HepG2 (cell line): Measurements from ENCODE around the gene CLRN2. TPM values are rescaled to one million over a fixed set of nuclear protein-coding genes. Genes with fewer than 3 reads are reported as not detected.

Source experiments
- KLF12 ChIP-seq: sonication (generic); formaldehyde crosslinking; IDR thresholded peaks from 2 replicates; pipeline ENCODE4 v1.4.0; 2020; ENCODE audit warnings: missing genetic modification reagents, borderline replicate concordance
- SP2 ChIP-seq: sonication (generic); formaldehyde crosslinking; IDR thresholded peaks from 2 replicates; pipeline ENCODE4 v1.5.1; 2020; ENCODE audit warnings: mild to moderate bottlenecking, missing genetic modification reagents
- STAG1 ChIP-seq: sonication (generic); formaldehyde crosslinking; IDR thresholded peaks from 2 replicates; pipeline ENCODE4 v1.4.0; 2020; ENCODE audit warnings: missing genetic modification reagents
- TBP ChIP-seq: sonication (generic); formaldehyde crosslinking; IDR thresholded peaks from 2 replicates; pipeline ENCODE4 v1.5.0; 2020; ENCODE audit warnings: missing genetic modification reagents
- THAP11 ChIP-seq: IDR thresholded peaks from 2 replicates; pipeline ENCODE4 v1.6.1; 2016; ENCODE audit warnings: missing biosample characterization, missing genetic modification reagents
- ZFP1 ChIP-seq: IDR thresholded peaks from 2 replicates; pipeline ENCODE4 v1.6.1; 2016
- ZNF230 ChIP-seq: sonication (generic); formaldehyde crosslinking; IDR thresholded peaks from 2 replicates; pipeline ENCODE4 v1.4.0; 2020; ENCODE audit warnings: mild to moderate bottlenecking, missing genetic modification reagents
- ZNF441 ChIP-seq: sonication (generic); formaldehyde crosslinking; IDR thresholded peaks from 2 replicates; pipeline ENCODE4 v1.7.0; 2021; ENCODE audit warnings: missing genetic modification reagents, borderline replicate concordance
- ZNF841 ChIP-seq: sonication (generic); formaldehyde crosslinking; IDR thresholded peaks from 2 replicates; pipeline ENCODE4 v1.8.1; 2023; ENCODE audit warnings: missing genetic modification reagents, borderline replicate concordance
- polyA plus RNA-seq, 8 experiments: library from polyadenylated mRNA; depleted of rRNA in 3 of 8; stranded (reverse) in 7 of 8; unstranded in 1 of 8; fragments of >200 nt; fragmentation: Illumina TruSeq in 4 of 8; extraction: Trizol in 4 of 8; gene quantifications; 2 replicates each; pipeline versions ENCODE4 v1.2.1 to v1.2.3, GENCODE V29; 2011 to 2016; ENCODE audit warnings: low read depth in 4 of 8, missing spikeins in 1 of 8, mixed read lengths in 1 of 8; ENCODE audit not compliant: insufficient read depth in 1 of 8
- total RNA-seq, 5 experiments: library from RNA; depleted of rRNA; stranded (reverse); fragments of >200 nt; fragmentation: Illumina TruSeq; extraction: Trizol; gene quantifications; 2 replicates each; pipeline ENCODE4 v1.2.3, GENCODE V29; 2016; ENCODE audit warnings: low read depth in 1 of 5
- TF ChIP-seq, protein P1 (sequence below): sonication (generic); formaldehyde crosslinking; IDR thresholded peaks from 2 replicates; pipeline ENCODE4 v1.4.0; 2020; ENCODE audit warnings: missing genetic modification reagents, borderline replicate concordance
- TF ChIP-seq, protein P2 (sequence below): sonication (generic); formaldehyde crosslinking; IDR thresholded peaks from 2 replicates; pipeline ENCODE4 v1.4.0; 2020; ENCODE audit warnings: missing genetic modification reagents
- TF ChIP-seq, protein P3 (sequence below): sonication (generic); formaldehyde crosslinking; conservative IDR thresholded peaks from 2 replicates; pipeline ENCODE4 v1.4.0; 2020; ENCODE audit warnings: mild to moderate bottlenecking, missing genetic modification reagents, moderate library complexity
- TF ChIP-seq, protein P4 (sequence below): IDR thresholded peaks from 2 replicates; pipeline ENCODE4 v1.6.1; 2016; ENCODE audit warnings: mild to moderate bottlenecking
- TF ChIP-seq, protein P5 (sequence below): sonication (generic); formaldehyde crosslinking; IDR thresholded peaks from 2 replicates; pipeline ENCODE4 v1.5.1; 2020; ENCODE audit warnings: missing genetic modification reagents, mild to moderate bottlenecking, borderline replicate concordance
- TF ChIP-seq, protein P6 (sequence below): sonication (generic); formaldehyde crosslinking; IDR thresholded peaks from 2 replicates; pipeline ENCODE4 v1.8.0; 2022; ENCODE audit warnings: mild to moderate bottlenecking, missing genetic modification reagents, borderline replicate concordance

CLRN2 gene
- total and polyA plus RNA-seq, 2 of the 13 experiments (the other 11 are each of a cell fraction or from before 2014, with no cell fraction given) = not detected

DNA sequence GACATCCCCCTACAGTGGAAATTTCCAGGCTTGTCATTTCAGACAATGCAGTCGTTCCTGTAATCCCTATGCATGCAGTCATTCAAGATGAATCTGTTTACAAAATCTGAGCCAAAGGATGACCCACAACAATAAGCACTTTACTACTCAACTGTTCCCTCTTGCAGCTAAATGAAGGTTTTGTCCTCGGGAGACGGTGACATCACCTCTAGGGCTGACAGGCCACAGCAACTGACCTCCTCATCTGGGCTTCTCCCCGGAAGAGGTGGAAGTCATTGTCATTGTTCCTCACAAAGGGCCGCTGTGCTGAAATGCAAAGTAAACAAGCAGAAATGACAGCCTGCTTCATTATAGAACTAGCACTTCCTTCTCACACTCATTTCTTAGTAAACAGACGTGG lies 29.2 kb downstream of the CLRN2 start (continued):
- TF ChIP-seq, protein P1, sequence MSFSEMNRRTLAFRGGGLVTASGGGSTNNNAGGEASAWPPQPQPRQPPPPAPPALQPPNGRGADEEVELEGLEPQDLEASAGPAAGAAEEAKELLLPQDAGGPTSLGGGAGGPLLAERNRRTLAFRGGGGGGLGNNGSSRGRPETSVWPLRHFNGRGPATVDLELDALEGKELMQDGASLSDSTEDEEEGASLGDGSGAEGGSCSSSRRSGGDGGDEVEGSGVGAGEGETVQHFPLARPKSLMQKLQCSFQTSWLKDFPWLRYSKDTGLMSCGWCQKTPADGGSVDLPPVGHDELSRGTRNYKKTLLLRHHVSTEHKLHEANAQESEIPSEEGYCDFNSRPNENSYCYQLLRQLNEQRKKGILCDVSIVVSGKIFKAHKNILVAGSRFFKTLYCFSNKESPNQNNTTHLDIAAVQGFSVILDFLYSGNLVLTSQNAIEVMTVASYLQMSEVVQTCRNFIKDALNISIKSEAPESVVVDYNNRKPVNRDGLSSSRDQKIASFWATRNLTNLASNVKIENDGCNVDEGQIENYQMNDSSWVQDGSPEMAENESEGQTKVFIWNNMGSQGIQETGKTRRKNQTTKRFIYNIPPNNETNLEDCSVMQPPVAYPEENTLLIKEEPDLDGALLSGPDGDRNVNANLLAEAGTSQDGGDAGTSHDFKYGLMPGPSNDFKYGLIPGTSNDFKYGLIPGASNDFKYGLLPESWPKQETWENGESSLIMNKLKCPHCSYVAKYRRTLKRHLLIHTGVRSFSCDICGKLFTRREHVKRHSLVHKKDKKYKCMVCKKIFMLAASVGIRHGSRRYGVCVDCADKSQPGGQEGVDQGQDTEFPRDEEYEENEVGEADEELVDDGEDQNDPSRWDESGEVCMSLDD = no peak
- TF ChIP-seq ZNF230 (CRISPR knock-in tag) (no peak), KLF12 (CRISPR knock-in tag) (no peak), TBP (CRISPR knock-in tag) (no peak), SP2 (CRISPR knock-in tag) (no peak), STAG1 (CRISPR knock-in tag) (peak; percentile 10; the same call in 1 of the 2 replicates), THAP11 (CRISPR knock-in tag) (peak; percentile 71), ZNF841 (no peak), ZFP1 (CRISPR knock-in tag) (0 out of 2 replicates have a peak, but pooled peaks have one; percentile 58), ZNF441 (CRISPR knock-in tag) (no peak)
- TF ChIP-seq, protein P2, sequence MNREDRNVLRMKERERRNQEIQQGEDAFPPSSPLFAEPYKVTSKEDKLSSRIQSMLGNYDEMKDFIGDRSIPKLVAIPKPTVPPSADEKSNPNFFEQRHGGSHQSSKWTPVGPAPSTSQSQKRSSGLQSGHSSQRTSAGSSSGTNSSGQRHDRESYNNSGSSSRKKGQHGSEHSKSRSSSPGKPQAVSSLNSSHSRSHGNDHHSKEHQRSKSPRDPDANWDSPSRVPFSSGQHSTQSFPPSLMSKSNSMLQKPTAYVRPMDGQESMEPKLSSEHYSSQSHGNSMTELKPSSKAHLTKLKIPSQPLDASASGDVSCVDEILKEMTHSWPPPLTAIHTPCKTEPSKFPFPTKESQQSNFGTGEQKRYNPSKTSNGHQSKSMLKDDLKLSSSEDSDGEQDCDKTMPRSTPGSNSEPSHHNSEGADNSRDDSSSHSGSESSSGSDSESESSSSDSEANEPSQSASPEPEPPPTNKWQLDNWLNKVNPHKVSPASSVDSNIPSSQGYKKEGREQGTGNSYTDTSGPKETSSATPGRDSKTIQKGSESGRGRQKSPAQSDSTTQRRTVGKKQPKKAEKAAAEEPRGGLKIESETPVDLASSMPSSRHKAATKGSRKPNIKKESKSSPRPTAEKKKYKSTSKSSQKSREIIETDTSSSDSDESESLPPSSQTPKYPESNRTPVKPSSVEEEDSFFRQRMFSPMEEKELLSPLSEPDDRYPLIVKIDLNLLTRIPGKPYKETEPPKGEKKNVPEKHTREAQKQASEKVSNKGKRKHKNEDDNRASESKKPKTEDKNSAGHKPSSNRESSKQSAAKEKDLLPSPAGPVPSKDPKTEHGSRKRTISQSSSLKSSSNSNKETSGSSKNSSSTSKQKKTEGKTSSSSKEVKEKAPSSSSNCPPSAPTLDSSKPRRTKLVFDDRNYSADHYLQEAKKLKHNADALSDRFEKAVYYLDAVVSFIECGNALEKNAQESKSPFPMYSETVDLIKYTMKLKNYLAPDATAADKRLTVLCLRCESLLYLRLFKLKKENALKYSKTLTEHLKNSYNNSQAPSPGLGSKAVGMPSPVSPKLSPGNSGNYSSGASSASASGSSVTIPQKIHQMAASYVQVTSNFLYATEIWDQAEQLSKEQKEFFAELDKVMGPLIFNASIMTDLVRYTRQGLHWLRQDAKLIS (CRISPR knock-in tag) = no peak
- TF ChIP-seq, protein P3, sequence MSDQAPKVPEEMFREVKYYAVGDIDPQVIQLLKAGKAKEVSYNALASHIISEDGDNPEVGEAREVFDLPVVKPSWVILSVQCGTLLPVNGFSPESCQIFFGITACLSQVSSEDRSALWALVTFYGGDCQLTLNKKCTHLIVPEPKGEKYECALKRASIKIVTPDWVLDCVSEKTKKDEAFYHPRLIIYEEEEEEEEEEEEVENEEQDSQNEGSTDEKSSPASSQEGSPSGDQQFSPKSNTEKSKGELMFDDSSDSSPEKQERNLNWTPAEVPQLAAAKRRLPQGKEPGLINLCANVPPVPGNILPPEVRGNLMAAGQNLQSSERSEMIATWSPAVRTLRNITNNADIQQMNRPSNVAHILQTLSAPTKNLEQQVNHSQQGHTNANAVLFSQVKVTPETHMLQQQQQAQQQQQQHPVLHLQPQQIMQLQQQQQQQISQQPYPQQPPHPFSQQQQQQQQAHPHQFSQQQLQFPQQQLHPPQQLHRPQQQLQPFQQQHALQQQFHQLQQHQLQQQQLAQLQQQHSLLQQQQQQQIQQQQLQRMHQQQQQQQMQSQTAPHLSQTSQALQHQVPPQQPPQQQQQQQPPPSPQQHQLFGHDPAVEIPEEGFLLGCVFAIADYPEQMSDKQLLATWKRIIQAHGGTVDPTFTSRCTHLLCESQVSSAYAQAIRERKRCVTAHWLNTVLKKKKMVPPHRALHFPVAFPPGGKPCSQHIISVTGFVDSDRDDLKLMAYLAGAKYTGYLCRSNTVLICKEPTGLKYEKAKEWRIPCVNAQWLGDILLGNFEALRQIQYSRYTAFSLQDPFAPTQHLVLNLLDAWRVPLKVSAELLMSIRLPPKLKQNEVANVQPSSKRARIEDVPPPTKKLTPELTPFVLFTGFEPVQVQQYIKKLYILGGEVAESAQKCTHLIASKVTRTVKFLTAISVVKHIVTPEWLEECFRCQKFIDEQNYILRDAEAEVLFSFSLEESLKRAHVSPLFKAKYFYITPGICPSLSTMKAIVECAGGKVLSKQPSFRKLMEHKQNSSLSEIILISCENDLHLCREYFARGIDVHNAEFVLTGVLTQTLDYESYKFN (CRISPR knock-in tag) = peak; percentile 85
- TF ChIP-seq, protein P4, sequence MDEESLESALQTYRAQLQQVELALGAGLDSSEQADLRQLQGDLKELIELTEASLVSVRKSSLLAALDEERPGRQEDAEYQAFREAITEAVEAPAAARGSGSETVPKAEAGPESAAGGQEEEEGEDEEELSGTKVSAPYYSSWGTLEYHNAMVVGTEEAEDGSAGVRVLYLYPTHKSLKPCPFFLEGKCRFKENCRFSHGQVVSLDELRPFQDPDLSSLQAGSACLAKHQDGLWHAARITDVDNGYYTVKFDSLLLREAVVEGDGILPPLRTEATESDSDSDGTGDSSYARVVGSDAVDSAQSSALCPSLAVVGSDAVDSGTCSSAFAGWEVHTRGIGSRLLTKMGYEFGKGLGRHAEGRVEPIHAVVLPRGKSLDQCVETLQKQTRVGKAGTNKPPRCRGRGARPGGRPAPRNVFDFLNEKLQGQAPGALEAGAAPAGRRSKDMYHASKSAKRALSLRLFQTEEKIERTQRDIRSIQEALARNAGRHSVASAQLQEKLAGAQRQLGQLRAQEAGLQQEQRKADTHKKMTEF (CRISPR knock-in tag) = peak; percentile 84
- TF ChIP-seq, protein P5, sequence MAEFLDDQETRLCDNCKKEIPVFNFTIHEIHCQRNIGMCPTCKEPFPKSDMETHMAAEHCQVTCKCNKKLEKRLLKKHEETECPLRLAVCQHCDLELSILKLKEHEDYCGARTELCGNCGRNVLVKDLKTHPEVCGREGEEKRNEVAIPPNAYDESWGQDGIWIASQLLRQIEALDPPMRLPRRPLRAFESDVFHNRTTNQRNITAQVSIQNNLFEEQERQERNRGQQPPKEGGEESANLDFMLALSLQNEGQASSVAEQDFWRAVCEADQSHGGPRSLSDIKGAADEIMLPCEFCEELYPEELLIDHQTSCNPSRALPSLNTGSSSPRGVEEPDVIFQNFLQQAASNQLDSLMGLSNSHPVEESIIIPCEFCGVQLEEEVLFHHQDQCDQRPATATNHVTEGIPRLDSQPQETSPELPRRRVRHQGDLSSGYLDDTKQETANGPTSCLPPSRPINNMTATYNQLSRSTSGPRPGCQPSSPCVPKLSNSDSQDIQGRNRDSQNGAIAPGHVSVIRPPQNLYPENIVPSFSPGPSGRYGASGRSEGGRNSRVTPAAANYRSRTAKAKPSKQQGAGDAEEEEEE (CRISPR knock-in tag) = no peak
- TF ChIP-seq, protein P6, sequence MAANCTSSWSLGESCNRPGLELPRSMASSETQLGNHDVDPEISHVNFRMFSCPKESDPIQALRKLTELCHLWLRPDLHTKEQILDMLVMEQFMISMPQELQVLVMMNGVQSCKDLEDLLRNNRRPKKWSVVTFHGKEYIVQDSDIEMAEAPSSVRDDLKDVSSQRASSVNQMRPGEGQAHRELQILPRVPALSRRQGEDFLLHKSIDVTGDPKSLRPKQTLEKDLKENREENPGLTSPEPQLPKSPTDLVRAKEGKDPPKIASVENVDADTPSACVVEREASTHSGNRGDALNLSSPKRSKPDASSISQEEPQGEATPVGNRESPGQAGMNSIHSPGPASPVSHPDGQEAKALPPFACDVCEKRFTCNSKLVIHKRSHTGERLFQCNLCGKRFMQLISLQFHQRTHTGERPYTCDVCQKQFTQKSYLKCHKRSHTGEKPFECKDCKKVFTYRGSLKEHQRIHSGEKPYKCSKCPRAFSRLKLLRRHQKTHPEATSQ (CRISPR knock-in tag) = no peak; the same call in 1 of the 2 replicates
